ENCODE data around the gene RABEP2. TPM values are rescaled to one million over a fixed set of nuclear protein-coding genes. Genes with fewer than 3 reads are reported as not detected.

The RABEP2 gene
- total RNA-seq, 1 experiment from 2014 or later, result 17.5 TPM

- Histone ChIP-seq H2AK5ac (ENCODE audit: insufficient read length, low read length) (no peak overlapping the region), H3K4me1 (ENCODE audit: insufficient read depth, low read length) (no peaks in the 10 kb centered on the region), H3K9ac (ENCODE audit: extremely low read depth, insufficient read length, low read length) (no peak overlapping the region), H4K91ac (ENCODE audit: insufficient read length, low read depth, low read length) (no peak overlapping the region), H3K14ac (ENCODE audit: insufficient read depth, low read length) (no peak overlapping the region), H2BK5ac (ENCODE audit: insufficient read length, low read length) (no peak overlapping the region), H4K5ac (ENCODE audit: insufficient read length, low read depth, low read length) (no peak overlapping the region), H3K27me3 (ENCODE audit: insufficient read depth, low read length) (no peaks in the 10 kb centered on the region), H3K23ac (ENCODE audit: insufficient read length, low read depth, low read length) (no peak overlapping the region), H2AFZ (ENCODE audit: low read length) (no peak overlapping the region), H3K56ac (ENCODE audit: insufficient read length, low read depth, low read length) (no peak overlapping the region), H3K4ac (ENCODE audit: low read depth, low read length) (no peak overlapping the region), H2BK20ac (ENCODE audit: low read depth, low read length, poor library complexity, severe bottlenecking) (no peak overlapping the region), H4K20me1 (ENCODE audit: control insufficient read depth, insufficient read depth, insufficient read length) (no peaks in the 10 kb centered on the region), H3K79me1 (ENCODE audit: insufficient read depth, low read depth, low read length, poor library complexity, severe bottlenecking) (no peaks in the 10 kb centered on the region), H3K23me2 (ENCODE audit: insufficient read length, low read depth, low read length, poor library complexity, severe bottlenecking) (peaks cover 4% of the 10 kb centered on the region), H3K18ac (ENCODE audit: insufficient read length, low read depth, low read length) (no peak overlapping the region), H4K8ac (replicated peaks; ENCODE audit: insufficient read length, low read depth, low read length) (no peak overlapping the region), H3K79me2 (ENCODE audit: insufficient read depth, low read length) (peaks cover 3% of the 10 kb centered on the region; the same call in 1 of the 2 replicates), H2BK12ac (ENCODE audit: insufficient read length, low read depth, low read length) (no peak overlapping the region), H3K9me3 (ENCODE audit: control insufficient read depth, low read depth, low read length) (no peaks in the 10 kb centered on the region), H3T11ph (ENCODE audit: low read length) (no peak overlapping the region), H2BK120ac (ENCODE audit: low read depth, low read length, poor library complexity, severe bottlenecking) (no peak overlapping the region), H3K27ac (ENCODE audit: insufficient read length, low read depth, low read length) (no peak overlapping the region), H3K4me2 (ENCODE audit: insufficient read depth, insufficient read length, low read length) (no peak overlapping the region), H2BK15ac (ENCODE audit: low read depth, low read length) (no peak overlapping the region)
- Mint-ChIP-seq H3K36me3 (ENCODE audit: insufficient read depth in 1 of 3, low read depth in 3 of 3) (no peaks in the 10 kb centered on the region), H3K27me3 (ENCODE audit: low read depth) (no peaks in the 10 kb centered on the region), H3K4me3 (no peak overlapping the region), H3K4me1 (peaks cover 3% of the 10 kb centered on the region in 2 experiments), H3K9me3 (no peaks in the 10 kb centered on the region), H3K27ac (peak overlapping the region in 1 of 3 experiments; percentile 6; a peak in 1 of 7 replicates)
- WGBS (ENCODE audit: extremely low coverage, insufficient read length, low lambda C conversion rate), result no CpG with 5 or more reads among the region's 4 CpGs
- TF ChIP-seq CTCF (conservative IDR thresholded peaks at IDR 0.05), result no peak
- DNase-seq, result no peak
These were observed 65.7 kb downstream of the RABEP2 start for GRCh38 chr16:28859326-28859725.
